HG03558 (cell line): Measurements from ENCODE around the gene PPP1R13B.

Experiments used
- ATAC-seq: cut with Tn5 transposase; IDR thresholded peaks from one replicate; pipeline ENCODE4 v1.9.1; 2021; ENCODE audit warnings: moderate number of reproducible peaks; ENCODE audit not compliant: unreplicated experiment; ENCODE audit errors: extremely low read depth

Gene PPP1R13B

GRCh38 chr14:103749860-103750259 lies 97.5 kb downstream of the PPP1R13B start:
- ATAC-seq = no peak

DNA sequence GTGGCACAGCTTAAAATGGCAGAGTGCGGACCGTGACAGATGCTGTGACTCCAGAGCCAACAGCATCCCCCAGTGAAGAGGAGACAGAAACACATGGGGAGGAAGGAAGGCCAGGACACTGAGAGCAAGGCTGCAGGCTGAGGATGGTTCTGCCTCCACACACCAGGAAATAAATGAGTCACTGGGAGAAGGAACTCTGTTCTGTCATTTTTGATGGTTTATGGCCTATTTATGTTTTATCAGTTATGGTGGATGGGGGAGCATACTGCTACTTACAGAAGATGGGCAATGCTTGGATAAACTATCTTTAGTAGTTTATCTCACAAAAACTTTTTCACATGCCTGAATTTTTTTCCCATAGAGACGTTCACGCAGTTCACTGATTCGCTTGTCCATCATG lies 97.9 kb downstream of the PPP1R13B start:
- no peak for ATAC-seq

GRCh38 chr14:103748534-103748857 lies 98.9 kb downstream of the PPP1R13B start:
- ATAC-seq = no peak

GRCh38 chr14:103746701-103747100 lies 100.7 kb downstream of the PPP1R13B start:
- no peak for ATAC-seq

GRCh38 chr14:103745424-103745823 lies 102.0 kb downstream of the PPP1R13B start:
- ATAC-seq = no peak

- no peak for ATAC-seq
Measured at GRCh38 chr14:103744621-103745395, 102.6 kb downstream of the PPP1R13B start.

- no peak for ATAC-seq
Measured at GRCh38 chr14:103743691-103744090, 103.7 kb downstream of the PPP1R13B start.

DNA sequence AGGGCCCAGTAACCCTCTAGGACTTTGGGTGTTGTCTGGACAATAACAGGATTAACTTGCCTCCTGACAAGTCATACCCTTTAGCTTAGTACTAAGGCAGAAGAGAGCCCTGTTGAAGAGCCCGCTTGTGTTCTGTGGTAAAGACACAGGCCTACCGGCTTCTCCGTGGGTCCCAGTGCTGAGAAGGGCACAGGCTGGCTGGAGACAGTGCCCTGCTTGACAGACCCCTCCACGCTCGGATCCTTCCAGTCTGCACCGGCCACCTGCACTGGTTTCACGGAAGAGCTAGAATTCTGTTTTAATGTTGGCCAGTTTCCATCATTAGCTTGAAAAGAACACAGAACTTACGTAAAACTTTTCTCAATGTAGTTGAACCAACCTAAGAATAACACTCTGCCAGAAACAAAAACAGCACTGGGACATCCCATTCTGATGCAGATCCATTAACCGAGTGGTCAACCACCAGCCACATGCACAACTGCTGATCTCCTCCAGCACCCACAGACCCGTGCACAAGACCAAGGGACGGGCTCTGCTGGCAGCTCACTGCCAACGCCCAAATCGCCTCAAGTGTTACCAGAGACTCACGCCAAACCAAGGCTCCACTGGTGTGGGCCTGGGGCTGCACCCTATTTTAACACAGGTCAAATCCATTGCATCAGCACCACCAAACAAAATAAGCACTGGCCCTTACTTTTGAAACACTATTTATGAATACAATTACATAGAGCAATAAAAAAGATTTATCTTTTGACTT lies 104.7 kb downstream of the PPP1R13B start:
- no peak for ATAC-seq

GRCh38 chr14:103741876-103742275 lies 105.5 kb downstream of the PPP1R13B start:
- ATAC-seq = no peak

GRCh38 chr14:103740991-103741689 lies 106.2 kb downstream of the PPP1R13B start:
- no peak for ATAC-seq

DNA sequence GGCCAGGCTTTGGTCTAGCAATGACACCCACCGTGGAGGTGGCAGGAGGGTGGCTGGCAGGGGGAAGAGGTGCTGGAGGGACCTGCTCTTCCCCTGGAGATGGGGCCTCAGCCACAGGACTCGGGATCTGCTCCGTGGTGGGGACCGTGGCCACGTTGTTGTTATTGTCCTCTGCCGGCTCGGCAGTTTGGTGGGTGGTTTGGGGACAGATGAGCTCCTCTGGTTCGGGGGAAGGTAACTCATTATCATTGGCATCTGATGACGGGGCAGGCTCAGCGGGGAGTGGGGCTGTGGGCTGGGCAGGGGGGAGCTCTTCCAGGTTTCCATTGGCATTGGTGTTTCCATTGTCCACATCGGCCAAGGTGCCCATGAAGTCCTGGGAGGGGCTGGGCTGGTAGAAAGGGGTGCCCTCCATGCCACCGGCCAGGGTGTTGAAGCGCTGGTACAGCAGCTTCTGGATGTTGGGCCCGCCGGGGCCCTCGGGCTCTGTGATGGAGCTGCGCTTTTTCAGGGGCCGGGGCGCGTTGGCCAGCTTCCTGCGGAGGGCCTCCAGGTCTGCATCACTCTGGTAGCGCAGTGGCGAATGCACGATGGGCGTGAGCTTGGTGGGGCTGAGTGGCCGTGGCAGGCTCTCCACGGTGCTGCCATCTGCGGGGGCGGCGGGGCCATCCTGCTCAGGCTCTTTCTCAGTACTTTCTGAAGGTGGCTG lies 107.4 kb downstream of the PPP1R13B start:
- no peak for ATAC-seq

DNA sequence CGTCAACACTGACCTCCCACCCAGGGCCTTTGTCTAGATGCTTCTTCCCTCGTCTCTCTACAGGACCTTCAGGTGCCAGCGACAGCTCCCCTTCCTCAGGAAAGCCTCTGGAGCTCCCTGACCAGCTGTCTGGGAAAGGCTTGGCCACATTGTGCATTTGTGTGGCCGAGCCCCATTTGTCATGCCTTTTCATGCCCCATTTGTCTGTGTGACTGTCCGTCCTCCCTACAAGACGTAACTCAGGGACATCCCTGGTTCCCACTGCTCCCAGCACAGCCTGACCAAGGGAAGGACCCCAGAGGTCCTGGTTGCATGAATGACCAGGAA lies 107.9 kb downstream of the PPP1R13B start:
- ATAC-seq = no peak

DNA sequence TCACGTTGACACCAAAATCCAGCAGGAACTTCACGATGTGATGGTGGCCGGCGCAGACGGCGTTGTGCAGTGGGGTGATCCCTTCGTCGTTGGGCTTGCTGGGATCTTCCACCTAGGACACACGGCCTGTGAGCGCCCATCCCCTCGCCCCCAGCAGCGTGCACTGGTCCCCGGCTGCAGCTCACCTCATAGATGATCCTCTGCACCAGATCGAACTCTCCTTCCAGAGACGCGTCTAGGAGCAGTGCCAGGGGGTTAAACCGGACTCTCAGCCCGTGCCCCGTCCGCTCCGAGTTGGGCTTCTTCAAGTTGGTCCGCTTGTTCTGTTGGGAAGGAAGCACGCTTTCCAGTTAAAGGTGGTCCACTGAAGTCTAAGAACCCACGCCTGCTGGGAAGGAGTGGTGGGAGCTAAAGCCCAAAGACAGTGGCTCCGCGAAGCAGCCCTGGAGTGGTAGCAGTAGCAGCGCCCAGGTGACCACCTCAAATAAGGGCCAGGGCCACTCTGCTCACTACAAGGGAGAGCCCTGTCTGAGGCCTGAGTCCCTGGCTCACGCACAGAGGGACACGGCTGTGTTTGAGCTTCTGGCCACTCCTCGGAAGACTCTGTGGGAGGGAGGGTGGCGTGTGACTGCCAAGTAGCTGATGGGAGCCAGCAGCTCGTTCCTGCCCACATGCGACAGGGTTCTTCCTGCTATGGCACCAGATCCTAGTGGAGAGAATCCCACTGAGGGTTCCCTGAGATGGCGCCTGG lies 108.5 kb downstream of the PPP1R13B start:
- ATAC-seq = no peak

DNA sequence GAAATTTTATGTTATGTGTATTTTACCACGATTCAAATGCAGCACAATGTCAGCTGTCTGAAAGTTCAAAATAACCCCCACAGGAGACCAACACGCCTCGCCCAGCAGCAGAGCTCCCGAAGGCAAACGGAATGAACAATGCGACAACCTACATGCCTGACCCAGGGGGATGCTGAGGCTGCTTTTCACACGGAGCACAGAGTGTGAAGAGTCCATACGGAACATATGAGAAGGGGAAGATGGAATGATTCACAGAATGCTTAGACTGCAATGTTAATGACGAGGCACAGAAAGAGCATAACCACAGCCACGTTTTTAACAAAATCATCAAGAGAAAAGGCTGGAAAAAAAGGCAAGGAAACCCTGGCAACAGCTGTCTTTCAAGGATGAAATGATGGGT lies 109.2 kb downstream of the PPP1R13B start:
- no peak for ATAC-seq

GRCh38 chr14:103737432-103738045 lies 109.8 kb downstream of the PPP1R13B start:
- no peak for ATAC-seq

DNA sequence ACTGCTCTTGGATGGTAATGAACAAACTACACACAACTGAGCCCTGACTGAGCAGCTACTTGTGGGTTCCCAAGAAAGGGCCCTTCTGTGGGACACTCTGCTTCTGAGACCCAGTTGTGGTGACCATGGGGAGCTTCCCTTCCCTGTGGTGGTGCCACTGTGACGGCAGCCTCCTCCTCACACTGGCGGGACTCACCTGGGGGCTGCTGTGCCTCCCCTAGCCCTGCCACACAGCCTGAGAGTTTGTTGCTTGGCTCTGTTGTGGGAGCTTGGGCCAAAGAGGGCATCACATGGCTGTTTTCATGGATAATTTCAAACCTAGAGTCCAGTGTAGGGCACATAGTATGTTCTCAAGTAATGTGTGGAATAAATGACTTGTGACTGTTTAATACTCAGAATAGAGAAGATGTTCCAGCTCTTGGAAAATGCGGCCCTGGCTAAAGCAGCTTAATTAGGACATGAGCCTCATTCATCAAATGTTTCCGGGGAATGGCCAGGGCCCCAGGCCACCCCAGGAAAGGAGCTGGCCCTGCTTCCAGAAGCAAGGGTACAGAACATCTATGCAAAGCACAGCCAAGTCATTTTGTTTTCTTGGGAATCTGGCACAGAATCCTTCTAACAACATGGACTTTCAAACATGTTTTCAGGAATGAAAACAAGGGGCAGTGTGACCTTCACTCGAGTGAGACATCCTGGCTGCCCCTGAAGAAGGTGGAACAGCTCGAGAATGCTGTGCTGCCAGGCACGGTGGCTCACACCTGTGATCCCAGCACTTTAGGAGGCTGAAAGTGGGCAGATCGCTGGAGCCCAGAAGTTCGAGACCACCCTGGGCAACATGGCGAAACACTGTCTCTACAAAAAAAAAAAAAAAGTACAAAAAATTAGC lies 110.6 kb downstream of the PPP1R13B start:
- no peak for ATAC-seq

GRCh38 chr14:103735815-103736545 lies 111.4 kb downstream of the PPP1R13B start:
- ATAC-seq = no peak

GRCh38 chr14:103735439-103735814 lies 111.9 kb downstream of the PPP1R13B start:
- ATAC-seq = no peak
